ENCODE data around the gene NPIPA5. TPM values are rescaled to one million over a fixed set of nuclear protein-coding genes. Genes with fewer than 3 reads are reported as not detected.
"Not testable (repeated sequence)": the region's sequence is repeated elsewhere in the genome, so short reads cannot be mapped to it uniquely, and the experiment has no call there.

Gene NPIPA5
- total RNA-seq, 1 donor from 2014 or later: 0.29 TPM

GRCh38 chr16:15351251-15351650 lies 26.8 kb downstream of the NPIPA5 start:
- H3K27ac Mint-ChIP-seq; H3K4me1 Mint-ChIP-seq; H3K27me3 Mint-ChIP-seq; intact Hi-C loops (cut with micrococcal nuclease); DNase-seq; CTCF ChIA-PET; H3K36me3 Mint-ChIP-seq (ENCODE audit: low read depth); H3K4me3 Mint-ChIP-seq; POLR2A ChIA-PET; H3K9me3 Mint-ChIP-seq; ATAC-seq (ENCODE audit: low read depth): not testable (repeated sequence)

GRCh38 chr16:15348721-15349120 lies 29.4 kb downstream of the NPIPA5 start:
- POLR2A ChIA-PET; H3K36me3 Mint-ChIP-seq (ENCODE audit: low read depth); intact Hi-C loops (cut with micrococcal nuclease); H3K27ac Mint-ChIP-seq; H3K27me3 Mint-ChIP-seq; H3K4me3 Mint-ChIP-seq; CTCF ChIA-PET; H3K4me1 Mint-ChIP-seq; ATAC-seq (ENCODE audit: low read depth); DNase-seq; H3K9me3 Mint-ChIP-seq: not testable (repeated sequence)

- DNase-seq; H3K27ac Mint-ChIP-seq; H3K4me1 Mint-ChIP-seq; CTCF ChIA-PET; ATAC-seq (ENCODE audit: low read depth); POLR2A ChIA-PET; H3K27me3 Mint-ChIP-seq; intact Hi-C loops (cut with micrococcal nuclease); H3K4me3 Mint-ChIP-seq; H3K9me3 Mint-ChIP-seq; H3K36me3 Mint-ChIP-seq (ENCODE audit: low read depth): not testable (repeated sequence)
Observed at GRCh38 chr16:15342337-15342736, 35.8 kb downstream of the NPIPA5 start.

- H3K36me3 Mint-ChIP-seq (ENCODE audit: low read depth); intact Hi-C loops (cut with micrococcal nuclease); DNase-seq; H3K27me3 Mint-ChIP-seq; H3K4me1 Mint-ChIP-seq; H3K4me3 Mint-ChIP-seq; H3K27ac Mint-ChIP-seq; ATAC-seq (ENCODE audit: low read depth); POLR2A ChIA-PET; H3K9me3 Mint-ChIP-seq; CTCF ChIA-PET: not testable (repeated sequence)
Observed at GRCh38 chr16:15338986-15339385, 39.1 kb downstream of the NPIPA5 start.

GRCh38 chr16:15337974-15338605 lies 40.0 kb downstream of the NPIPA5 start:
- H3K4me1 Mint-ChIP-seq; CTCF ChIA-PET; H3K36me3 Mint-ChIP-seq (ENCODE audit: low read depth); H3K4me3 Mint-ChIP-seq; ATAC-seq (ENCODE audit: low read depth); DNase-seq; H3K9me3 Mint-ChIP-seq; H3K27ac Mint-ChIP-seq; H3K27me3 Mint-ChIP-seq; intact Hi-C loops (cut with micrococcal nuclease); POLR2A ChIA-PET: not testable (repeated sequence)

- H3K27ac Mint-ChIP-seq; H3K36me3 Mint-ChIP-seq (ENCODE audit: low read depth); CTCF ChIA-PET; ATAC-seq (ENCODE audit: low read depth); H3K27me3 Mint-ChIP-seq; H3K4me1 Mint-ChIP-seq; POLR2A ChIA-PET; H3K4me3 Mint-ChIP-seq; DNase-seq; H3K9me3 Mint-ChIP-seq; intact Hi-C loops (cut with micrococcal nuclease): not testable (repeated sequence)
Observed at GRCh38 chr16:15335609-15336008, 42.5 kb downstream of the NPIPA5 start.

- intact Hi-C loops (cut with micrococcal nuclease); POLR2A ChIA-PET; DNase-seq; ATAC-seq (ENCODE audit: low read depth); H3K4me3 Mint-ChIP-seq; H3K27ac Mint-ChIP-seq; H3K9me3 Mint-ChIP-seq; CTCF ChIA-PET; H3K36me3 Mint-ChIP-seq (ENCODE audit: low read depth); H3K27me3 Mint-ChIP-seq; H3K4me1 Mint-ChIP-seq: not testable (repeated sequence)
Observed at GRCh38 chr16:15333969-15334368, 44.1 kb downstream of the NPIPA5 start.

GRCh38 chr16:15330978-15331377 lies 47.1 kb downstream of the NPIPA5 start:
- ATAC-seq (ENCODE audit: low read depth); DNase-seq; H3K27ac Mint-ChIP-seq; POLR2A ChIA-PET; H3K36me3 Mint-ChIP-seq (ENCODE audit: low read depth); H3K4me1 Mint-ChIP-seq; CTCF ChIA-PET; intact Hi-C loops (cut with micrococcal nuclease); H3K9me3 Mint-ChIP-seq; H3K4me3 Mint-ChIP-seq; H3K27me3 Mint-ChIP-seq: not testable (repeated sequence)

GRCh38 chr16:15324954-15325353 lies 53.1 kb downstream of the NPIPA5 start:
- H3K36me3 Mint-ChIP-seq (ENCODE audit: low read depth); CTCF ChIA-PET; H3K4me3 Mint-ChIP-seq; POLR2A ChIA-PET; H3K27ac Mint-ChIP-seq; DNase-seq; H3K4me1 Mint-ChIP-seq; H3K27me3 Mint-ChIP-seq; intact Hi-C loops (cut with micrococcal nuclease); H3K9me3 Mint-ChIP-seq: not testable (repeated sequence)
- peak; percentile 47 for ATAC-seq (ENCODE audit: low read depth)

GRCh38 chr16:15323373-15323772 lies 54.7 kb downstream of the NPIPA5 start:
- H3K36me3 Mint-ChIP-seq (ENCODE audit: low read depth); DNase-seq; H3K4me3 Mint-ChIP-seq; H3K9me3 Mint-ChIP-seq; intact Hi-C loops (cut with micrococcal nuclease); H3K4me1 Mint-ChIP-seq; ATAC-seq (ENCODE audit: low read depth); CTCF ChIA-PET; POLR2A ChIA-PET; H3K27me3 Mint-ChIP-seq; H3K27ac Mint-ChIP-seq: not testable (repeated sequence)

- DNase-seq: not testable (repeated sequence)
Observed at GRCh38 chr16:15321221-15321620, 56.9 kb downstream of the NPIPA5 start.

GRCh38 chr16:15314562-15314961 lies 63.5 kb downstream of the NPIPA5 start:
- POLR2A ChIA-PET; DNase-seq; H3K9me3 Mint-ChIP-seq; H3K36me3 Mint-ChIP-seq (ENCODE audit: low read depth); H3K27me3 Mint-ChIP-seq; H3K4me3 Mint-ChIP-seq; CTCF ChIA-PET; H3K4me1 Mint-ChIP-seq; H3K27ac Mint-ChIP-seq; intact Hi-C loops (cut with micrococcal nuclease); ATAC-seq (ENCODE audit: low read depth): not testable (repeated sequence)

More at GRCh38 chr16:15321221-15321620, 56.9 kb downstream of the NPIPA5 start:
- POLR2A ChIA-PET; H3K4me1 Mint-ChIP-seq; ATAC-seq (ENCODE audit: low read depth); H3K27me3 Mint-ChIP-seq; intact Hi-C loops (cut with micrococcal nuclease); H3K9me3 Mint-ChIP-seq; H3K4me3 Mint-ChIP-seq; H3K36me3 Mint-ChIP-seq (ENCODE audit: low read depth); CTCF ChIA-PET; H3K27ac Mint-ChIP-seq: not testable (repeated sequence)

Data from activated B cell treated with CpG ODN at 0.5 μM for 24 hours (primary cell).